Inferior parietal cortex (tissue), 1 donor: ENCODE measurements around the gene PRUNE1.
A peak's percentile ranks its signal among the peaks of the same experiment; 100 is the strongest.

ENCODE experiments used
- DNase-seq: peaks from one replicate; pipeline ENCODE4 v3.0.0-alpha.2; 2016; ENCODE audit errors: extremely low spot score

Gene PRUNE1, protein sequence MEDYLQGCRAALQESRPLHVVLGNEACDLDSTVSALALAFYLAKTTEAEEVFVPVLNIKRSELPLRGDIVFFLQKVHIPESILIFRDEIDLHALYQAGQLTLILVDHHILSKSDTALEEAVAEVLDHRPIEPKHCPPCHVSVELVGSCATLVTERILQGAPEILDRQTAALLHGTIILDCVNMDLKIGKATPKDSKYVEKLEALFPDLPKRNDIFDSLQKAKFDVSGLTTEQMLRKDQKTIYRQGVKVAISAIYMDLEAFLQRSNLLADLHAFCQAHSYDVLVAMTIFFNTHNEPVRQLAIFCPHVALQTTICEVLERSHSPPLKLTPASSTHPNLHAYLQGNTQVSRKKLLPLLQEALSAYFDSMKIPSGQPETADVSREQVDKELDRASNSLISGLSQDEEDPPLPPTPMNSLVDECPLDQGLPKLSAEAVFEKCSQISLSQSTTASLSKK

DNA sequence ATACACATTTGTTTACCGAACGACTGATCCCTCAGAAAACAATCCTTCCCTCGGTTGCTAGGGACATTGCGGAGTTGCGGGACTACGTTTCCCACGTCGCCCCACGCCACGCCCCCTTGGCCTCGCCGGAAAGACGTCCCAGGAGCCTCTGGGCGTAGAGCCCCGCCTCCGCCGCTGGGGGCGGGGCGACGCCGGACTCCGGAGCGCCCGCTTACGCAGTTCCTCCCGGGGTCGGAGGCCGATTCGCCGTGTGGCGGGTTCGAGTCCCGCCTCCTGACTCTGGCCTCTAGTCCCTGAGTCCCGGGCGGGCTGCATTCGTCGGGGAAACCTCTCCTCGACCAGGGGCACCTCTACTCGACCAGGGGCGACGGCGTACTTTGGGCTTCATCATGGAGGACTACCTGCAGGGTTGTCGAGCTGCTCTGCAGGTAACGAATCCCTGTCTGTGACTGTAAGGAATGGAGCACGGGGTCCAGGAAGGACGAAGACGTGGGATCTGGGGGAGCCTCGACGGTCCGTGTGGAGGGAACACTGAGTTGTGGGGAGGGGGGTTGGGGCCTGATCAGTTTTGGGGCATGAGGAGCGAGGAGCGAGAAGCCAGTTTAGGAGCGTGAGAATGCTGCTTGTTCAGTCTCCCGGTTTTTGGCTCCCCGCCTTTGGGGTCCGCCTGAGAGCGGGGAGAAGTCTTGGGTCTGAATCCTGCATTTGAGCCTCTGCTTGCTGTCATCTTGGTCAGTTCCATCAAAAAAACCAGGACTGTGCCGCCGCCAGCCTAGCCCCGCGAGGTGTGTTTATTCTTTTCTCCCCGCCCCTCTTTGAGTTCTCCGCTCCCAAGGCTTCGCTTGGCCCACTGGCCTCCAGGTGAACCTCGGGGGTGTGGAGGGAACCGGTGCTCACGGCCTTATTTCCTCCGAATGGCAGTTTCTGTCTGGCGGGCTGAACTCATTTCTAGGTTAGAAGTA is at the start of gene PRUNE1:
PRUNE1 (plus strand) TSS at position 206 of the 962 bp plus-strand sequence; CDS start at position 390, 184 bp downstream.
- peak; percentile 97 for DNase-seq

DNA sequence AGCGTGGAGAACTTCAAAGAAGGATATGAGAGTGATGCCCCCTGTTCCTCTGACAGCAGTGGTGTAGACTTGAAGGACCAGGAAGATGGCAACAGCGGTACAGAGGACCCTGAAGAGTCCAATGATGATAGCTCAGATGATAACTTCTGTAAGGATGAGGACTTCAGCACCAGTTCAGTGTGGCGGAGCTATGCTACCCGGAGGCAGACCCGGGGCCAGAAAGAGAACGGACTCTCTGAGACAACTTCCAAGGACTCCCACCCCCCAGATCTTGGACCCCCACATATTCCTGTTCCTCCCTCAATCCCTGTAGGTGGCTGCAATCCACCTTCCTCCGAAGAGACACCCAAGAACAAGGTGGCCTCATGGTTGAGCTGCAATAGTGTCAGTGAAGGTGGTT is 47.6 kb upstream of the PRUNE1 start:
- DNase-seq: no peak

DNA sequence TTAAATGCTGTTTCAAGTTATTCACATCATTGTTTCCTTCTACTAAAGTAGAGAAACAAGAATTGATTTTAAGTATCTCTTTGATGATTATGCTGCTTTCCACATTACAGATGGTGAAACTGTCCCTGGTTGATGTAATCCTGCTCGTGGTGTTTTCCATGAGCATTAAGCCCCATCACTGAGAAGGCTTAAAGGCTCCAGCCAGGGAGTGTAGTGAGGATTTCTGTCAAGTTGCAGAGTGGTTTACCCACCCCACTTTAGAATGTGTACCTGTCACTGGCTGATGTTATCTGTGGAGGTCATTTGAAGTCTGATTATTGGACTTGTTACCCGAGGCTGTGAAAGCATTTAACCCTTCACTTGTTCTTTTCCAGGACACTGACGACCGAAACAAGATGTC is 46.5 kb upstream of the PRUNE1 start:
- no peak for DNase-seq

DNA sequence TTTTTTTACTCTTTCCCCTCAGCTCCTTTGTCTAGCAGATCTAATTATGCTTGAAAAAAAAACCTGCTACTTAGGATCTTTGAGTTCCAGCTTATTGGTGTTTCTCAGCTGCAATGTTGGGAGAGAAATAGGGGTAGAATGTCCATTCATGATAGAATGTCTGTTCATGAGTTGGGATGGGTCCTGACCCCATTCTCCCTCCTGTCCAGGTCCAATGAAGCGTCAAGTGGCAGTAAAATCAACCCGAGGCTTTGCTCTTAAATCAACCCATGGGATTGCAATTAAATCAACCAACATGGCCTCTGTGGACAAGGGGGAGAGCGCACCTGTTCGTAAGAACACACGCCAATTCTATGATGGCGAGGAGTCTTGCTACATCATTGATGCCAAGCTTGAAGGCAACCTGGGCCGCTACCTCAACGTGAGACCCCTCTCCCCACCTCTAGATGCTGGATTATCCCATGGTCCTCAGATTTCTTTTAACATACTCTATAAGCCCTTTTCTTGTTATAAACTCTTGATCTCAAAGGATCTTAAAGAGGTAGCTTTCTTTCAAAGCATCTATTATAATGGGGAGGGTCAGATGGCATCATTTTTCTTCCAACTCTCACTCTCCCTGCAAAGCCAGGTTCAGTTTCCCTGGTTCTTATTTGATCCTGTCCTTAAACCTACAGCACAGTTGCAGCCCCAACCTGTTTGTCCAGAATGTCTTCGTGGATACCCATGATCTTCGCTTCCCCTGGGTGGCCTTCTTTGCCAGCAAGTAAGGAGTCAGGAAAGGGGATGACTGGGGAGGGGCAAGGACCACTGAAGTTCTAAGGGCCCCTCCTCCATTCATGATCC is 44.7 kb upstream of the PRUNE1 start:
- DNase-seq: no peak

DNA sequence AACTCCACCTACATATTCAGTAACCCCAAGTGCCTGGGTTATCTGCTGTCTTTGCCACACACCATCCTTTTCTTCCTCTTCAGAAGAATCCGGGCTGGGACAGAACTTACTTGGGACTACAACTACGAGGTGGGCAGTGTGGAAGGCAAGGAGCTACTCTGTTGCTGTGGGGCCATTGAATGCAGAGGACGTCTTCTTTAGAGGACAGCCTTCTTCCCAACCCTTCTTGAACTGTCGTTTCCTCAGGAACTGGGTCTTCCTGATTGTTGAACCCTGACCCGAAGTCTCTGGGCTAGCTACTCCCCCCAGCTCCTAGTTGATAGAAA is 44.1 kb upstream of the PRUNE1 start:
- DNase-seq: no peak

DNA sequence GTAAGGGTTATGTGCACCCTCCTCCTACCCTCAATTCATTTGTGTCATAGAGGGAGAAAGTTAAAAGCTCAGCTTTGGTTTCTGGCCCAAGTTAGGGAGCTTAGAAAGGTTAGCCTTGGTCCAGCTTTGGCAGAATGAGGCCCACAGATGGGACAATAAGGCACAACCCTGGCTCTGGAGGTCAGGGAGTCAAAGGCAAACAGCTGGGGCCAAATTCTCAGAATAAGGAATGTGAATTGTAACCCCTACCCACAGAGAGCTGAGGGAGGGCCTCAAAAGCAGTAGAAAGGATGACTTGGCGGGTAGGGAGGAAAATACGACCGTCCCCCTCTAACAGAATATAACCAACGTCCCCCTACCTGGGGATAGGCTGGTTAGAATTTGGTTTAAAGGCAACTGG is 42.6 kb upstream of the PRUNE1 start:
- no peak for DNase-seq

DNA sequence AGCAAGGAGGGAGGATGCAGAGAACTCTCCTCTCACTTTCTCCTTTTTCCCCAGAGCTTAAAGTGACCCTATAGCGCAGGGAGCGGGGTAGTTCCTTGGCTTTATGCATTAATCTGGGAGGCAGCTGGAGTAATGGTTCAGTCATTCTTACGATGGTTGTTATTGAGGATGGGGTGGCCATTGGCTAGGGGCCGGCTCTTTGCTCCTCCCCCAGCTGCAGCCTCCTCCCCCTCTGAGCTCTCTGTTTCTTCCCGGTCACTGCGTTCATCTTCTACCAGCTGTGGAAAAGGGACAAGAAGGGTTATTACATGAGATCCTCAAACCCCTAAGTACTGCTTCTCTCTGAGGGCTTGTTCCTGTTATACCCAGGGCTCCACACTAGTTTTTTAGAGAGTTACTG is 42.2 kb upstream of the PRUNE1 start:
- no peak for DNase-seq

DNA sequence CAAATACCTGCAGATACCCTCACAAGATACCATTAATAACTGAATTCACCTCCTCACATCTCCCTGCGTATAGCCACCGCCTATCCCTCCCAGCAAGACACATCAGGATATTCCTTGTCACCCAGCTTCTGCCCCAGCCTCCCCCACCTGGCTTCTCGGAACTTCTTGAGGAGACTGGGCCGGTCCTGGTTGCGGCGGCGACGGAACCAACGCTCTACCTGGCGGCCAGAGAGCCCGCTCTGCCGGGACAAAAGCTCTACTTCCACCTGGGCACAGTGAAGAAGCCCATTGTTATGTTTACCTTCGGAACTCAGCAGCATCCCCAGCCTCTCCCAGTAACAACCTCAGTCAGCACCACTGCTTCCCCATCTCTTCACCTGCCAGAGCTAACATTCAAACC is 40.3 kb upstream of the PRUNE1 start:
- no peak for DNase-seq

DNA sequence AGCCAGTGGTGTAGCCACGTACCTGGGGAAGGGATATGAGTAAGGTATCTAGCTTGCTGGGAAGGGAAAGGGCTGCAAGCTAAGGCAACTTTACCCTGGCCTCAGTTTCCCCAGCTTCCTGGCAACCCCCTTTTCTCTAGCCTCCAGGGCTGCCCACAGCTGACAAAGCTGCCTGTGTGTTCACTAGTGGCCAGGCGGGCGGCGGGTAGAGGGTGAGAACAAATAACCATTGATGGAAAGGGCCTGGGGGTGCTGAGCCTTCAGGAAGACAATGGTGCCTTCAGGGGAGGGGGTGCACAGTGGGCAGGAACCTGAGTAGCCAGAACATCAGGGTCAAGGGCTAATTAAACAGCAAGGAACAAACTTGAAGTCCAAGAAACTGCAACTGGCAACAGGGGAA is 39.8 kb upstream of the PRUNE1 start:
- DNase-seq: no peak

DNA sequence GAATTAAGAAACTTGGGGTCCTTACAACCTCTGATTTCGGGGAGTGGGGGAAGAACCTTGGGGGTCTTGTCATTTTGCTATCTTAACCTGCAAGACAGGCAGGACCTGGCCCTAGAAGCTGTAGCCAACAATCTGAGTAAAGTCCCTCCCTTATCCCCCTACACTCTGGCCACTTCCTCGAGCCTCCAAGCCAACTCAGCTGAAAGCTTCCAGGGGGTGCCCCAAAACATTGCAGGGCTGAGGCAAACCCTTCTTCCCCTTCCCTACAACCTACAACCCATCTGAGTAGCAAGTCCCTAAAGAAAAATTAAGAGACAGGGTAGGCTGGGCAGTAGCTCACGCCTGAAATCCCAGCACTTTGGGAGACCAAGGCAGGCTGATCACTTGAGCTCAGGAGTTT is 38.6 kb upstream of the PRUNE1 start:
- DNase-seq: no peak

DNA sequence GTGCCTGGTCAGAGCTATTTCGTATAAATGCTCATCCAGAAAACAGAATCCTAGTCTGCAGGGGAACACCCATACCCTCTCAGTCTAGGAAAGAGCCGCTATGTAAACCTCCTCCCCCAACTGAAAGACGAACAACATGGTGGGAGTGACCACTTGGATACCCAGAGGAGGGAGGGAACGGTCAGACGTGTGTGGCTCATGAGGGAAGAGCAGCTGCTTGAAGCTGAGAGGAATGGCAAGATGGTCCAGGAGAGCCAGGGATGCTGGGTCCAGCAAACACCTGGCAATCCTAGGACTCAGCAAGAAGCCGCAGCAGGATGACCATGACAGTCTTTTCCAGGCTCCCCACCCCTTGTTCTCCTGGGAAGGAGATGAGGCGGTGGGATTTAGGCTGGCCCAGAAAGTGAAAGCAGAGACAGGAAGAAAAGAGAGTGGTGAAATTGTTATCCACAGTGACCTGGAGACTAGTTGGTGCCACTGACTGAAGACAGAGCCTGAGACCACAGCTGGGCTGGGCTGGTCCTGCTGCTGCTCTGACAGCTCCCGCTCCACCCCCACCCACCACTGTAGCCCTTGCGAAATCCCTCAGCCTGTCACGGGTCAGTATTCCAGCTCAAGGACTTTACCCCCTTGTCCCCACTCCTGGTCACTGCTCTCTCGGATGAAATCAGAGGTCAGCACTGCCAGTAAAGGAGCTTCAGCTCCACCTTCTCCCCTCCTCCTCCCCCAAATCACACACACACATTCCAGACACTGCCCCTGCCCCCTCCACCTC is 37.3 kb upstream of the PRUNE1 start:
- DNase-seq: no peak

DNA sequence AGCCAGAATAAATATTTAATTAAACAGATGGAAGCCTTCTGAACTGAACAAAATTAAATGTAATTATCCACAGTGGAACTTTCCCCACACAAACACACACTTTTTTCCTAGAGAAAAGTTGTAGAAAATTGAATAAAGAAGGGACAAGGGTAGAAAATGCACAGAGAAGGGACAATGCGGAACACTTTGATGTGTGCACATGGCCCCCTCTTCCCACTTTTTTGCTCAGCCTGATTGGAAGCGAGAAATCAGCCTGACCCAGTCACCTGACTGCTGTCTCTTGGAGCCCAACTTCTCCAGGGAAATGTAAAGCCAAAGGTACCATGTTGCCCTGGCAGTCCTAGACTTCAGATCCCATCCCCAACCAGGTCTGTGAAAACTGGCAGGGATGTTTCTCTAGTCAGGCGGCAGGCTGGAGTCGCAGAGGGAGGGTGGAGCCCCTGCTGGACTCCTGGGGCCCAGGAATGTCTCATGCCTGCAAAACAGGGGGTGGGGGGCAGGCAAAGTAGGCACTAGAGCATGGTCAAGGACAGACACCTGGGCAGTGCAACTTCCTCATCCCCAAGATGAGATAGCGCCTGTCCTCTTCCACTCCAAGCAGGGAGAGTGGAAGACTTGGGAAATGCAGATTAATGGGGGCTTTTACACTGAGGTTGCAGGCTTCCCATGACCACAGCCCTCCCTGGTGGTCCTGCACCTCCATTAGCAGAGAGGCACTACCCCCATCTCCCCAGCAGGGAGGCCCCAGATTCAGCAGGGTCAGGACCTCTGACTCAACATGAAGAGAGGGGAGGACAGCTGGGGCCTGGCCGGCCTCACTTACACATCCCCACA is 36.4 kb upstream of the PRUNE1 start:
- DNase-seq: no peak

DNA sequence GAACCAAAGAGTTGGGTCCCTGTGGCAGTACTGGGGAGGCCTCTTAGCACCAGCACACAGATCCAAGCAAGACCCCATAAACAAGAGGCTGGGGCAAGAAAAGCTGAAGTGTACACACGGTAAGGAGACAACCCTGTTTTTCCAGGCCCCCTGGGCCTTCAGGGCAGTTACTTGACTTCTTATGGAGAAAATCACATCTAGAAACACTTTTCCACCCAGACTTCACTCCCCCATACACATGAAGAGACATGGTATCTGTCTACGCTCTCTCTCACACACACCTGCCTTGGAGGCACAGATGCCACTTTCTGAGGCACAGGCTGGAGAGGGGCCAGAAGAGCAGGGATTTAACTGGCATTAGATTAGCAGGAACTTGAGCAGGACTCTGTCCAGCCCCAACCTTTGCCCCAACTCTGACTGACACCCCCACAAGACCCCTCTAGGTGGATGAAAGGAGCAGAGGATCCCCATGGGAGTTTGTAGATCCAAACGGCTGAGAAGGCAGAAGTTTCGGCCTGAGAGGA is 35.8 kb upstream of the PRUNE1 start:
- no peak for DNase-seq

DNA sequence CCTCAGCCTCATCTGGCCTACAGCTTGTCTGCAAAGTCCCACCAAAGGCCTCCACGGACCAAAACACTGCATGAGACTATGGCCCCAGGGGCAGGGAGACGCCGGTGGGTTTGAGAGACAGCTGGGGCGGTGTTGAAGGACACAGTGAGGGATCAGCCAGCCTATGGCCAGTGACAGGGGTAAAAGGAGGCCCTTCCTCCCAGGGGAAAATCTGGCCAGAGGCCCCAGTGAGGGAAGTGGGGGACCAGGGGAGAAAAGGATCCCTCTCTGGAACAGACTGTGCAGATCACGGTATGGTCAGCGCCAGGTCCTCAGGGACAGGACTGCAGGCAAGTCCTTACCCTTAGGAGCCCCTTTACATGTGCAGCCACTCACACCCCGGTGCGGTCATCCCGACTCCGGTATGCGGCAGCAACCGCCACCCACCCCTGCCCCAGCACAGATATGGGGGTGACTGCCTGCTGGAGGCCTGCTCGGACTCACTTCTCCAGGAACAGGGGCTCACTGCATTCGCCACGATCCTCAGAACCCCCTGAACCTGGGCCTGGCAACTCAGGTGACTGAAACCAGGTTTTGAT is 34.9 kb upstream of the PRUNE1 start:
- no peak for DNase-seq

DNA sequence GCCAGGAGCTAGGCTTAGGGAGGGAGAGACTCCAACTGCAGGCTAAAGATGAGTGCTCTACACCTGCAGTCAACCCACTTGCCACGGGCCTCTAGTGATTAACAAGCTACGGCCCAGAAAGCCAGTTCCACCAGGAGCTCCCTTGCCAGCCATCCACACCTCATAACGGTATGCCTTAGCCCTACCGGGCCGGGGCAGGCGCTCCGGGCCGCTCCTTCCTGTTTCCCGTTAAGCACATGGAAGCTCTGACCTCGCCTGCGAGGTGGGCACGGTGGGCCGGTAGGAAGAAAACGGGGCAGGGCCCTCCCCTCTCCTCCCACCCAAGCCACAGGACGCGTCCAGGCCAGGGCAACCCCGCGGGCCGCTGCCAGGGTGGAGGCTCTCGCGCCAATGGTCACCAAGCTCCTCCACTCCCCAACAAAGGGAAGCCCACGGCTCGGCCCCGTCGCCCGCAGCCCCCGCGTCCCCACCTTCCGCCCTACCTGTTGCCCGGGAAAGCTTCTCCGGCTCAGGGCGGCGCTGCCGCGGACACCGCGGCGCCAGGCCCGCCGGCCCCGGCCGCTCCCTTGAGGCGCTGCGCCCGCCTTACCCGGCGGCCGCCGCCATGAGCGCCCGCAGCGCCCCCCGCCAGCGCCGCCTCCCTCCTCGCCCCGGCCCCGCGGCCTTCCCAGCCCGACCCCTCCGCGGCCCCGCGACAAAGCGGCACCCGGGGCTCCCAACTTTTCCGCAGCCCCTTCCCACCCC is 34.2 kb upstream of the PRUNE1 start:
- no peak for DNase-seq

DNA sequence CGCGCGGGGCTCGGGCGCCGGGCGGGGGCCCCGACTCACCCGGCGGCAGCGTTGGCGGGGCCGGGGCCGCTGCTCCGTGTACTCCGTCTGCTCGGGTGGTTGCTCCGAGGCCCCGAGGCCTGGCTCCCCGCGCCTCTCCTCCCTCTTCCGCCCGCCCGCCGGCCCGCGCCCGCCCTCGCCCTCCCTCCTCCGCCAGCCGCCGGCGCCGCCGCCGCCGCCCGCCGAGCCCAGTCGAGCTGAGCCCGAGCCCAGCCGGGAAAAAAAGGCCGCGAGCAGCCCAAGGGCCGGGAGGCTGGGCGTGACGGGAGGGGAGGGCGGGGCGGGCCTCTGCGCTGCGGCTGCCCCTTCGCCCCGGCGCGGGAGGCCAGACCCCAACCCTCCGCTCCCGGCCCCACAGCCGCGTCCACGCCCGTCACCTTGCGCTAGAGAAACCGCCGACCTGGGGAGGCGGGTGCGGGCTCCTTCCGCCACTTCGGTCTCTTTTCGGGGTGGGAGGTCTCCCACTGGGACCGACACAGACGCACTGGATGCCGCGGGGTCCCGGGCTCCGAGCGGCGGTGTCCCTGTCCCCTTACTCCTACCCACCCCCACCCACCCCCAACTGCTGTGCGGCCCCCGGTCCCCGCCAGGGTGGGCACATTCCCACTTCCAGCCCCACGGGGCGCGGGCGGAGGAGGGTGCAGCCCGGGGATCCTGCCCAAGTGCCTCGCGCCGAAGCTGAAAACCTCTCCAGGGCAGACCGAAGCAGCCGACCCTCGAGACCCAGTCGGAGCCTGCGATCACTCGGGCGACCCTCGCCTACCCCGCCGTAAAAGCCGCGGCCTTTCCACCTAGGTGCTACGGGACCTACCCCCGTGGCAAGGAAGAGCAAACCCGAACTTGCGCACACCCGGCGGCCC is 33.4 kb upstream of the PRUNE1 start, which contains the start of gene CERS2:
CERS2 (minus strand) TSS at position 256 of the 899 bp plus-strand sequence. CDS start 5,745 bp downstream, outside the sequence.
- no peak for DNase-seq

DNA sequence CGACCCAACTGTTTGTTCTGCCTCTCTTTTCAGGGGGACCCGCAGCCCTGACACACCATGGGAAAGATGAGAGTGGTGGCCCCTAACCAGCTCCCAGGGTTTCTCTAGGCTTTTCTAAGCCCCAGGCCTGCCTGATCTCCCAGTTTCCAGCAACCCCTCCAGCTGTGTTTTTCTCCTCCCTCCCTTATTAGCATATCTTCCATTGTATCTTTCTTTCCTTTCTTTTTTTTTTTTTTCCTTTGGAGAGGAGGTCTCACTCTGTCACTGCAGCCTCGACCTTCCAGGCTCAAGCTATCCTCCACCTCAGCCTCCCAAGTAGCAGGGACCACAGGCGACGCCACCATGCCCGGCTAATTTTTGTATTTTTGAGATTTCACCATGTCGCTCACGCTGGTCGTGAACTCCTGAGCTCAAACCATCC is 31.8 kb upstream of the PRUNE1 start:
- DNase-seq: no peak
